Activated naive CD4-positive, alpha-beta T cell treated with anti-CD3 and anti-CD28 coated beads, Interleukin-2, amount 50 U/mL, for 24 hours (primary cell): Measurements from ENCODE around the gene WFS1.
A peak's percentile ranks its signal among the peaks of the same experiment; 100 is the strongest.

ENCODE experiments used
- H3K27ac Mint-ChIP-seq: one replicate; pipeline ENCODE4 v1.8.0; 2021; ENCODE audit warnings: mild to moderate bottlenecking, mixed read lengths
- H3K27me3 Mint-ChIP-seq: one replicate; pipeline ENCODE4 v1.8.0; 2021; ENCODE audit warnings: mixed read lengths
- H3K36me3 Mint-ChIP-seq: one replicate; pipeline ENCODE4 v1.8.0; 2021; ENCODE audit warnings: mixed read lengths
- H3K4me1 Mint-ChIP-seq: one replicate; pipeline ENCODE4 v1.8.0; 2021; ENCODE audit warnings: mixed read lengths
- H3K4me3 Mint-ChIP-seq: one replicate; pipeline ENCODE4 v1.8.0; 2021; ENCODE audit warnings: mild to moderate bottlenecking, mixed read lengths
- H3K9me3 Mint-ChIP-seq: one replicate; pipeline ENCODE4 v1.8.0; 2021; ENCODE audit warnings: mixed read lengths

WFS1 gene

GRCh38 chr4:6267573-6267972, 2.1 kb upstream of the WFS1 start:
- Mint-ChIP-seq H3K9me3 (no peaks in the 10 kb centered on the region), H3K4me1 (peaks cover 16% of the 10 kb centered on the region), H3K36me3 (no peaks in the 10 kb centered on the region), H3K4me3 (no peak overlapping the region), H3K27me3 (no peaks in the 10 kb centered on the region), H3K27ac (no peak overlapping the region)

GRCh38 chr4:6268650-6269615, 717 bp upstream of the WFS1 start:
- H3K9me3 Mint-ChIP-seq: no peaks in the 10 kb centered on the region
- no peaks in the 10 kb centered on the region for H3K36me3 Mint-ChIP-seq
- H3K4me3 Mint-ChIP-seq: peak overlapping the region; percentile 84
- peaks cover 16% of the 10 kb centered on the region for H3K4me1 Mint-ChIP-seq
- H3K27ac Mint-ChIP-seq: no peak overlapping the region
- H3K27me3 Mint-ChIP-seq: no peaks in the 10 kb centered on the region

- H3K27ac Mint-ChIP-seq: peak overlapping the region; percentile 26
- H3K36me3 Mint-ChIP-seq: no peaks in the 10 kb centered on the region
- H3K4me3 Mint-ChIP-seq: peak overlapping the region; percentile 89
- H3K27me3 Mint-ChIP-seq: no peaks in the 10 kb centered on the region
- peaks cover 16% of the 10 kb centered on the region for H3K4me1 Mint-ChIP-seq
- H3K9me3 Mint-ChIP-seq: no peaks in the 10 kb centered on the region
Measured at GRCh38 chr4:6270636-6271121, 1.0 kb downstream of the WFS1 start.

GRCh38 chr4:6271206-6271605, 1.6 kb downstream of the WFS1 start:
- H3K4me3 Mint-ChIP-seq: peak overlapping the region; percentile 89
- peaks cover 16% of the 10 kb centered on the region for H3K4me1 Mint-ChIP-seq
- no peaks in the 10 kb centered on the region for H3K27me3 Mint-ChIP-seq
- H3K27ac Mint-ChIP-seq: no peak overlapping the region
- H3K9me3 Mint-ChIP-seq: no peaks in the 10 kb centered on the region
- no peaks in the 10 kb centered on the region for H3K36me3 Mint-ChIP-seq

GRCh38 chr4:6271701-6272465, 2.2 kb downstream of the WFS1 start:
- H3K9me3 Mint-ChIP-seq: no peaks in the 10 kb centered on the region
- H3K4me1 Mint-ChIP-seq: peaks cover 16% of the 10 kb centered on the region
- peak overlapping the region; percentile 57 for H3K4me3 Mint-ChIP-seq
- no peaks in the 10 kb centered on the region for H3K36me3 Mint-ChIP-seq
- no peaks in the 10 kb centered on the region for H3K27me3 Mint-ChIP-seq
- H3K27ac Mint-ChIP-seq: no peak overlapping the region

GRCh38 chr4:6272863-6273660, 3.4 kb downstream of the WFS1 start:
- Mint-ChIP-seq H3K9me3 (no peaks in the 10 kb centered on the region), H3K27me3 (no peaks in the 10 kb centered on the region), H3K4me1 (peaks cover 14% of the 10 kb centered on the region), H3K4me3 (no peak overlapping the region), H3K27ac (no peak overlapping the region), H3K36me3 (no peaks in the 10 kb centered on the region)

GRCh38 chr4:6273661-6273990, 4.0 kb downstream of the WFS1 start:
- Mint-ChIP-seq H3K27me3 (no peaks in the 10 kb centered on the region), H3K4me3 (no peak overlapping the region)

GRCh38 chr4:6275351-6275750, 5.7 kb downstream of the WFS1 start:
- H3K27me3 Mint-ChIP-seq: no peaks in the 10 kb centered on the region
- no peaks in the 10 kb centered on the region for H3K9me3 Mint-ChIP-seq
- H3K36me3 Mint-ChIP-seq: no peaks in the 10 kb centered on the region
- peaks cover 12% of the 10 kb centered on the region for H3K4me1 Mint-ChIP-seq
- H3K4me3 Mint-ChIP-seq: no peak overlapping the region
- H3K27ac Mint-ChIP-seq: no peak overlapping the region

More at GRCh38 chr4:6273661-6273990, 4.0 kb downstream of the WFS1 start:
- Mint-ChIP-seq H3K9me3 (no peaks in the 10 kb centered on the region), H3K27ac (no peak overlapping the region), H3K4me1 (peaks cover 16% of the 10 kb centered on the region), H3K36me3 (no peaks in the 10 kb centered on the region)

GRCh38 chr4:6275898-6276806, 6.5 kb downstream of the WFS1 start:
- Mint-ChIP-seq H3K4me1 (peaks cover 7% of the 10 kb centered on the region), H3K27ac (no peak overlapping the region), H3K36me3 (no peaks in the 10 kb centered on the region), H3K4me3 (no peak overlapping the region), H3K27me3 (no peaks in the 10 kb centered on the region), H3K9me3 (no peaks in the 10 kb centered on the region)

- Mint-ChIP-seq H3K4me3 (no peak overlapping the region), H3K9me3 (no peaks in the 10 kb centered on the region), H3K4me1 (peaks cover 7% of the 10 kb centered on the region), H3K36me3 (no peaks in the 10 kb centered on the region), H3K27ac (no peak overlapping the region), H3K27me3 (no peaks in the 10 kb centered on the region)
Measured at GRCh38 chr4:6277139-6277802, 7.6 kb downstream of the WFS1 start.

GRCh38 chr4:6277935-6278800, 8.5 kb downstream of the WFS1 start:
- peaks cover 7% of the 10 kb centered on the region for H3K4me1 Mint-ChIP-seq
- H3K27me3 Mint-ChIP-seq: no peaks in the 10 kb centered on the region
- H3K27ac Mint-ChIP-seq: no peak overlapping the region
- H3K4me3 Mint-ChIP-seq: no peak overlapping the region
- no peaks in the 10 kb centered on the region for H3K9me3 Mint-ChIP-seq
- H3K36me3 Mint-ChIP-seq: no peaks in the 10 kb centered on the region

- Mint-ChIP-seq H3K4me1 (peaks cover 7% of the 10 kb centered on the region), H3K4me3 (no peak overlapping the region), H3K27ac (no peak overlapping the region), H3K36me3 (no peaks in the 10 kb centered on the region), H3K27me3 (no peaks in the 10 kb centered on the region), H3K9me3 (no peaks in the 10 kb centered on the region)
Measured at GRCh38 chr4:6278801-6279197, 9.1 kb downstream of the WFS1 start.

GRCh38 chr4:6279582-6280289, 10.1 kb downstream of the WFS1 start:
- Mint-ChIP-seq H3K27me3 (no peaks in the 10 kb centered on the region), H3K4me1 (peaks cover 7% of the 10 kb centered on the region), H3K27ac (no peak overlapping the region), H3K4me3 (no peak overlapping the region), H3K9me3 (no peaks in the 10 kb centered on the region), H3K36me3 (no peaks in the 10 kb centered on the region)
